Mucosa of rectum (tissue), 2 donors: ENCODE results near the gene SSTR1.
A peak's percentile ranks its signal among the peaks of the same experiment; 100 is the strongest.

ENCODE experiments used
- H3K27ac ChIP-seq, 2 donors: one replicate each; pipeline ENCODE4 v1.7.0; 2013; ENCODE audit warnings: inconsistent platforms in 2 of 2, low read depth in 2 of 2, low read length in 2 of 2
- H3K27me3 ChIP-seq, 2 donors: one replicate each; pipeline ENCODE4 v1.7.0; 2013; ENCODE audit warnings: low read length in 2 of 2; ENCODE audit not compliant: control insufficient read depth in 2 of 2, insufficient read depth in 2 of 2
- H3K36me3 ChIP-seq, 2 donors: one replicate each; pipeline ENCODE4 v1.7.0; 2013; ENCODE audit warnings: low read length in 2 of 2; ENCODE audit not compliant: control insufficient read depth in 2 of 2, insufficient read depth in 2 of 2
- H3K4me1 ChIP-seq, 2 donors: one replicate each; pipeline ENCODE4 v1.7.0; 2013; ENCODE audit warnings: low read length in 2 of 2, mild to moderate bottlenecking in 1 of 2; ENCODE audit not compliant: control insufficient read depth in 2 of 2, insufficient read depth in 2 of 2
- H3K4me3 ChIP-seq, 2 donors: one replicate each; pipeline ENCODE4 v1.7.0; 2013; ENCODE audit warnings: low read length in 2 of 2
- H3K9ac ChIP-seq, 2 donors: one replicate each; pipeline ENCODE4 v1.7.0; 2013; ENCODE audit warnings: low read length in 2 of 2, low read depth in 1 of 2, mild to moderate bottlenecking in 1 of 2
- H3K9me3 ChIP-seq, 2 donors: one replicate each; pipeline ENCODE4 v1.7.0; 2013; ENCODE audit warnings: low read length in 2 of 2; ENCODE audit not compliant: control insufficient read depth in 2 of 2
- donor health status: healthy.
- donor health status: Normal muscosa, but diverticular disease.

SSTR1 gene

GRCh38 chr14:38207736-38208617 is at the start of gene SSTR1:
TSS of gene SSTR1 (plus strand) at chr14:38207904. CDS start at chr14:38209390, 1,486 bp downstream.
- peaks cover 0 to 3% of the 10 kb centered on the region in 2 donors for H3K27me3 ChIP-seq
- H3K9me3 ChIP-seq: no peaks in the 10 kb centered on the region
- H3K36me3 ChIP-seq: no peaks in the 10 kb centered on the region
- peaks cover 15 to 19% of the 10 kb centered on the region in 2 donors for H3K4me1 ChIP-seq
- H3K9ac ChIP-seq: peak within 1 kb of the TSS; percentile 68 to 77
- H3K4me3 ChIP-seq: peak within 1 kb of the TSS; percentile 70 to 86
- peak within 1 kb of the TSS; percentile 89 to 95 for H3K27ac ChIP-seq

- Histone ChIP-seq H3K9ac (no peak overlapping the region), H3K9me3 (no peaks in the 10 kb centered on the region), H3K4me3 (no peak overlapping the region), H3K4me1 (no peaks in the 10 kb centered on the region), H3K36me3 (no peaks in the 10 kb centered on the region), H3K27me3 (no peaks in the 10 kb centered on the region), H3K27ac (no peak overlapping the region)
Measured at GRCh38 chr14:38158468-38158867, 49.2 kb upstream of the SSTR1 start.

- Histone ChIP-seq H3K4me3 (no peak overlapping the region), H3K9ac (no peak overlapping the region), H3K27me3 (no peaks in the 10 kb centered on the region)
Measured at GRCh38 chr14:38168416-38168815, 39.3 kb upstream of the SSTR1 start.

GRCh38 chr14:38171197-38171596 is 36.5 kb upstream of the SSTR1 start:
- Histone ChIP-seq H3K36me3 (no peaks in the 10 kb centered on the region), H3K9ac (no peak overlapping the region), H3K9me3 (no peaks in the 10 kb centered on the region), H3K27me3 (no peaks in the 10 kb centered on the region), H3K4me1 (no peaks in the 10 kb centered on the region), H3K4me3 (no peak overlapping the region), H3K27ac (no peak overlapping the region)

More at GRCh38 chr14:38168416-38168815, 39.3 kb upstream of the SSTR1 start:
- Histone ChIP-seq H3K4me1 (no peaks in the 10 kb centered on the region), H3K27ac (no peak overlapping the region), H3K9me3 (no peaks in the 10 kb centered on the region), H3K36me3 (no peaks in the 10 kb centered on the region)

- Histone ChIP-seq H3K27ac (no peak overlapping the region), H3K36me3 (no peaks in the 10 kb centered on the region), H3K4me1 (no peaks in the 10 kb centered on the region), H3K9me3 (no peaks in the 10 kb centered on the region), H3K9ac (no peak overlapping the region), H3K4me3 (no peak overlapping the region), H3K27me3 (no peaks in the 10 kb centered on the region)
Measured at GRCh38 chr14:38174711-38175110, 33.0 kb upstream of the SSTR1 start.

- no peaks in the 10 kb centered on the region for H3K36me3 ChIP-seq
- no peak overlapping the region for H3K9ac ChIP-seq
- H3K4me1 ChIP-seq: no peaks in the 10 kb centered on the region
- no peaks in the 10 kb centered on the region for H3K9me3 ChIP-seq
- no peaks in the 10 kb centered on the region for H3K27me3 ChIP-seq
- H3K4me3 ChIP-seq: no peak overlapping the region
- H3K27ac ChIP-seq: no peak overlapping the region
Measured at GRCh38 chr14:38175658-38176057, 32.0 kb upstream of the SSTR1 start.

GRCh38 chr14:38176379-38176778 is 31.3 kb upstream of the SSTR1 start:
- Histone ChIP-seq H3K27me3 (no peaks in the 10 kb centered on the region), H3K9me3 (no peaks in the 10 kb centered on the region), H3K4me3 (no peak overlapping the region), H3K4me1 (no peaks in the 10 kb centered on the region), H3K27ac (no peak overlapping the region), H3K36me3 (no peaks in the 10 kb centered on the region), H3K9ac (no peak overlapping the region)

- H3K4me3 ChIP-seq: no peak overlapping the region
- no peaks in the 10 kb centered on the region for H3K36me3 ChIP-seq
- H3K27me3 ChIP-seq: no peaks in the 10 kb centered on the region
- H3K4me1 ChIP-seq: no peaks in the 10 kb centered on the region
- no peak overlapping the region for H3K27ac ChIP-seq
- H3K9ac ChIP-seq: no peak overlapping the region
- H3K9me3 ChIP-seq: no peaks in the 10 kb centered on the region
Measured at GRCh38 chr14:38184132-38184531, 23.6 kb upstream of the SSTR1 start.

- H3K4me1 ChIP-seq: no peaks in the 10 kb centered on the region
- H3K27me3 ChIP-seq: no peaks in the 10 kb centered on the region
- no peaks in the 10 kb centered on the region for H3K9me3 ChIP-seq
- no peak overlapping the region for H3K27ac ChIP-seq
- no peak overlapping the region for H3K9ac ChIP-seq
- no peaks in the 10 kb centered on the region for H3K36me3 ChIP-seq
- no peak overlapping the region for H3K4me3 ChIP-seq
Measured at GRCh38 chr14:38185671-38186070, 22.0 kb upstream of the SSTR1 start.

GRCh38 chr14:38186216-38186615 is 21.5 kb upstream of the SSTR1 start:
- Histone ChIP-seq H3K9ac (no peak overlapping the region), H3K4me1 (no peaks in the 10 kb centered on the region), H3K27me3 (no peaks in the 10 kb centered on the region), H3K36me3 (no peaks in the 10 kb centered on the region), H3K4me3 (no peak overlapping the region), H3K27ac (no peak overlapping the region), H3K9me3 (no peaks in the 10 kb centered on the region)
